ENCODE measurements around the gene DEPP1.
A peak's percentile ranks its signal among the peaks of the same experiment; 100 is the strongest.

Gene DEPP1

GRCh38 chr10:44926751-44927351, 51.8 kb downstream of the DEPP1 start:
- Histone ChIP-seq H3K27ac (replicated peaks) (peak overlapping the region; percentile 10), H3K27me3 (ENCODE audit: insufficient read depth, poor library complexity, severe bottlenecking) (no peaks in the 10 kb centered on the region), H3K4me3 (replicated peaks; ENCODE audit: insufficient read depth, low read length) (no peak overlapping the region)
- TF ChIP-seq, protein P1, sequence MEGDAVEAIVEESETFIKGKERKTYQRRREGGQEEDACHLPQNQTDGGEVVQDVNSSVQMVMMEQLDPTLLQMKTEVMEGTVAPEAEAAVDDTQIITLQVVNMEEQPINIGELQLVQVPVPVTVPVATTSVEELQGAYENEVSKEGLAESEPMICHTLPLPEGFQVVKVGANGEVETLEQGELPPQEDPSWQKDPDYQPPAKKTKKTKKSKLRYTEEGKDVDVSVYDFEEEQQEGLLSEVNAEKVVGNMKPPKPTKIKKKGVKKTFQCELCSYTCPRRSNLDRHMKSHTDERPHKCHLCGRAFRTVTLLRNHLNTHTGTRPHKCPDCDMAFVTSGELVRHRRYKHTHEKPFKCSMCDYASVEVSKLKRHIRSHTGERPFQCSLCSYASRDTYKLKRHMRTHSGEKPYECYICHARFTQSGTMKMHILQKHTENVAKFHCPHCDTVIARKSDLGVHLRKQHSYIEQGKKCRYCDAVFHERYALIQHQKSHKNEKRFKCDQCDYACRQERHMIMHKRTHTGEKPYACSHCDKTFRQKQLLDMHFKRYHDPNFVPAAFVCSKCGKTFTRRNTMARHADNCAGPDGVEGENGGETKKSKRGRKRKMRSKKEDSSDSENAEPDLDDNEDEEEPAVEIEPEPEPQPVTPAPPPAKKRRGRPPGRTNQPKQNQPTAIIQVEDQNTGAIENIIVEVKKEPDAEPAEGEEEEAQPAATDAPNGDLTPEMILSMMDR (IDR thresholded peaks at IDR 0.05; ENCODE audit: insufficient read depth, low read length) = no peak
- no peak for TF ChIP-seq SPI1 (IDR thresholded peaks at IDR 0.05; ENCODE audit: borderline replicate concordance, low read depth)
- TF ChIP-seq GABPA (IDR thresholded peaks at IDR 0.05; ENCODE audit: low read depth) = no peak
- TF ChIP-seq POLR2AphosphoS5 (IDR thresholded peaks at IDR 0.05; ENCODE audit: low read depth) = no peak
- TF ChIP-seq, protein P2, sequence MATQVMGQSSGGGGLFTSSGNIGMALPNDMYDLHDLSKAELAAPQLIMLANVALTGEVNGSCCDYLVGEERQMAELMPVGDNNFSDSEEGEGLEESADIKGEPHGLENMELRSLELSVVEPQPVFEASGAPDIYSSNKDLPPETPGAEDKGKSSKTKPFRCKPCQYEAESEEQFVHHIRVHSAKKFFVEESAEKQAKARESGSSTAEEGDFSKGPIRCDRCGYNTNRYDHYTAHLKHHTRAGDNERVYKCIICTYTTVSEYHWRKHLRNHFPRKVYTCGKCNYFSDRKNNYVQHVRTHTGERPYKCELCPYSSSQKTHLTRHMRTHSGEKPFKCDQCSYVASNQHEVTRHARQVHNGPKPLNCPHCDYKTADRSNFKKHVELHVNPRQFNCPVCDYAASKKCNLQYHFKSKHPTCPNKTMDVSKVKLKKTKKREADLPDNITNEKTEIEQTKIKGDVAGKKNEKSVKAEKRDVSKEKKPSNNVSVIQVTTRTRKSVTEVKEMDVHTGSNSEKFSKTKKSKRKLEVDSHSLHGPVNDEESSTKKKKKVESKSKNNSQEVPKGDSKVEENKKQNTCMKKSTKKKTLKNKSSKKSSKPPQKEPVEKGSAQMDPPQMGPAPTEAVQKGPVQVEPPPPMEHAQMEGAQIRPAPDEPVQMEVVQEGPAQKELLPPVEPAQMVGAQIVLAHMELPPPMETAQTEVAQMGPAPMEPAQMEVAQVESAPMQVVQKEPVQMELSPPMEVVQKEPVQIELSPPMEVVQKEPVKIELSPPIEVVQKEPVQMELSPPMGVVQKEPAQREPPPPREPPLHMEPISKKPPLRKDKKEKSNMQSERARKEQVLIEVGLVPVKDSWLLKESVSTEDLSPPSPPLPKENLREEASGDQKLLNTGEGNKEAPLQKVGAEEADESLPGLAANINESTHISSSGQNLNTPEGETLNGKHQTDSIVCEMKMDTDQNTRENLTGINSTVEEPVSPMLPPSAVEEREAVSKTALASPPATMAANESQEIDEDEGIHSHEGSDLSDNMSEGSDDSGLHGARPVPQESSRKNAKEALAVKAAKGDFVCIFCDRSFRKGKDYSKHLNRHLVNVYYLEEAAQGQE (IDR thresholded peaks at IDR 0.05; ENCODE audit: insufficient replicate concordance, low read depth) = no peak
- DNase-seq (ENCODE audit: low read depth in 1 of 2, low spot score in 1 of 2) = no peak

All from HL-60 (cell line).